ENCODE results near the gene DDX11. TPM values are rescaled to one million over a fixed set of nuclear protein-coding genes. Genes with fewer than 3 reads are reported as not detected.
"Not testable (repeated sequence)": the region's sequence is repeated elsewhere in the genome, so short reads cannot be mapped to it uniquely, and the experiment has no call there.

Gene DDX11
- total and polyA plus RNA-seq, 3 experiments from 2014 or later = 17.2 to 122 (median 119) TPM

DNA sequence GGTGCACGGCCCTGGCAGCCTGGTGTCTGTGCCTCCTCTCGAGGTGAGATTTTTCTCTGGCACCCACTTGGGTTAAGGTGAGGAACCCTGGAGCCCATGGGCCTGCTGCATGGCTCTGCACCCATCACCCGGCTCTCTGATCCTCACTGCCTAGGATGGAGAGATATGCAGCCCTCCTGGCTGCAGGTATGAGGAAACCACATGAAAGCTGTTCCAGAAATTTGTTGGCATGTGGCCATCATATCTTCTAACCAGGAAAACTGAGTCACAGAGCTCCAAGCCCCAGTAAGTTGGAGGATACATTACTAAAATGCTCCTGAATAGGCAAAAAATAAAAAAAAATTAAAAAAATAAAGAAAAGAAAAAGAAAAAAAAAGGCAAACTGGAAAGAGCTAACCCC lies 39.3 kb upstream of the DDX11 start:
- DNase-seq = no peak
- H3K4me3 ChIP-seq (ENCODE audit: low read length) = no peak overlapping the region
- Mint-ChIP-seq H3K4me1 (no peaks in the 10 kb centered on the region), H3K4me3 (no peak overlapping the region), H3K27me3 (peaks cover 20 to 30% of the 10 kb centered on the region in 2 donors), H3K36me3 (no peaks in the 10 kb centered on the region), H3K9me3 (no peaks in the 10 kb centered on the region), H3K27ac (no peak overlapping the region)
- no peaks in the 10 kb centered on the region for H3K9me3 ChIP-seq (ENCODE audit: low read length)
- no peak overlapping the region for H3K27ac ChIP-seq (ENCODE audit: low read depth, low read length)
- ChIA-PET CTCF (no interaction called here), POLR2A (no interaction called here)
- H3K36me3 ChIP-seq (ENCODE audit: insufficient read depth, low read length) = no peaks in the 10 kb centered on the region
- no peaks in the 10 kb centered on the region for H3K4me1 ChIP-seq (ENCODE audit: insufficient read depth, low read length)
- H3K27me3 ChIP-seq (ENCODE audit: insufficient read depth, low read length, poor library complexity, severe bottlenecking) = no peaks in the 10 kb centered on the region

DNA sequence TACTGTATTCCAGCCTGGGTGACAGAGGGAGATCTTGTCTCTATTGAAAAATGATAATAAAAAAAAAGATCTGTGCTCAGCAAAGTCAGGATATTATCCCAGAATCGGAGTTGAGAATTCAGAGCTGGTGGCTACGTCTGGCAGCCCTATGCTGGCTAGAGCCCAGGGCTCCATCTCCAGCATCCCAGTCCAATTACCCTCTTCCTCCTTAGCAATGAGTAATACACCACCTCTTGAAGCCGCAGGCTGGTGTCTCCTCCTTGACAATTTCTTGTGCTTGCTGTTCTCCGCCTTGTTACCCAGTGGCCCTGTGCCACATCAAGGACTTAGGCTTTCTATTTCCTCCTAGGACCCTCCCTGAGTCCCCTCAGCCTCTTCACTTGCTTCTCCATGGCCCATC lies 38.4 kb upstream of the DDX11 start:
- H3K9me3 ChIP-seq (ENCODE audit: low read length) = no peaks in the 10 kb centered on the region
- no peaks in the 10 kb centered on the region for H3K36me3 ChIP-seq (ENCODE audit: insufficient read depth, low read length)
- ChIA-PET POLR2A (no interaction called here), CTCF (no interaction called here)
- Mint-ChIP-seq H3K9me3 (no peaks in the 10 kb centered on the region), H3K4me1 (no peaks in the 10 kb centered on the region), H3K36me3 (no peaks in the 10 kb centered on the region), H3K27me3 (peaks cover 20 to 30% of the 10 kb centered on the region in 2 donors), H3K27ac (no peak overlapping the region), H3K4me3 (no peak overlapping the region)
- H3K4me1 ChIP-seq (ENCODE audit: insufficient read depth, low read length) = no peaks in the 10 kb centered on the region
- no peaks in the 10 kb centered on the region for H3K27me3 ChIP-seq (ENCODE audit: insufficient read depth, low read length, poor library complexity, severe bottlenecking)
- DNase-seq = no peak
- H3K27ac ChIP-seq (ENCODE audit: low read depth, low read length) = no peak overlapping the region
- H3K4me3 ChIP-seq (ENCODE audit: low read length) = no peak overlapping the region

DNA sequence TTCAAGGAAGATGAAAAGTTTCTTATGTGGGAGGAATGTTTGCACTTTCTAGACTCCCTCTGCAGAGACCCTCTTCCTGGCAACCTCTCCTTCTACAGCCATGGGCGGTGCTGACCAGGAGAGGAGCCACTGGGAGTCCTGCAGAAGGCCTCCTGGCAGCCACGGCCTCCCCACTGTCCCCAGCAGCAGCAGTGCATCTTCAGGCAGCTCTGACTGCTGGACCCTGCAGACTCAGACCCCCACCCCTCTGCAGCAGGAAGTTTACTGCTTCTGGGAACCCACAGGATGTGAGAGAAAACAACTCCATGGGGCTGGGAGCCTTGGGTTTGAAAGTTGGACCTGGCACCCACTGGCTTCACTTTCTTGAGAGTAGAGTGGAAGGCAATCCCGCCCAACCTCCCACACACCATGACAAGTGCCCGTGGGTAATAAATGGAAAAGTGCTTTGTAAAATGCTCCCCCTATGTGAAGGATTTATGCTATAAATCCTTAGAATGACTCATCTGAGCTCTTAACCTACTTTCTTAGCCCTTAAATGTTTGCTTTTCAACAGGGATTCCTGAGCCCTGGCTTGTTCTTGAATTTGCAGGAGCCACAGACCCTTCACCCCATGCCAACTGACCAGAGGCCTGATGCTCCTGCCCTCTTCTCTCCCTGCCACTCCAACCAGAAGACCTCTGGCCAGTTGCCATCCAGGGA lies 37.5 kb upstream of the DDX11 start:
- no peaks in the 10 kb centered on the region for H3K9me3 ChIP-seq (ENCODE audit: low read length)
- Mint-ChIP-seq H3K36me3 (no peaks in the 10 kb centered on the region), H3K27ac (no peak overlapping the region), H3K9me3 (no peaks in the 10 kb centered on the region), H3K4me3 (no peak overlapping the region), H3K27me3 (peaks cover 20 to 30% of the 10 kb centered on the region in 2 donors), H3K4me1 (no peaks in the 10 kb centered on the region)
- H3K27me3 ChIP-seq (ENCODE audit: insufficient read depth, low read length, poor library complexity, severe bottlenecking) = no peaks in the 10 kb centered on the region
- no peaks in the 10 kb centered on the region for H3K4me1 ChIP-seq (ENCODE audit: insufficient read depth, low read length)
- POLR2A ChIA-PET = no interaction called here
- no peak for DNase-seq
- CTCF ChIA-PET = no interaction called here
- H3K27ac ChIP-seq (ENCODE audit: low read depth, low read length) = no peak overlapping the region
- H3K4me3 ChIP-seq (ENCODE audit: low read length) = no peak overlapping the region
- no peaks in the 10 kb centered on the region for H3K36me3 ChIP-seq (ENCODE audit: insufficient read depth, low read length)

DNA sequence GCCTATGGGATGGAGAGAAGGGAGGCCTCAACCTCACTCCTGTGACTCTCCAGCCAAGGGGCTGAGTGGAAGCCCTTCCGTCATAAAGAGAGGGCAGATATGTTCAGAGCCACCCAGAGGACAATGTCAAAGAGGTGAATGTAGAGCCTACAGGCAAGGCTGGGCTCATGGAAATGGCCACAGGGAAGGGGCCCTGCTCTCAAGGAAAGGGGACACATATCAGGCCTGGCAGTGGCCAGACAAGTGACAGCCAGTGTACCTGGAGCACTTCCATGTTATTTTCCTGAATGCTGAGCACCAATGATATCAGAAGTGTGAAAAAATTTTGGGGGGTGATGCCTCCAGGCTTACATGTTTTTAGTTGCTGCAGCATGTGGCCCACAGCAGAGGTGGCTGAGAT lies 36.6 kb upstream of the DDX11 start:
- no peaks in the 10 kb centered on the region for H3K27me3 ChIP-seq (ENCODE audit: insufficient read depth, low read length, poor library complexity, severe bottlenecking)
- no peaks in the 10 kb centered on the region for H3K36me3 ChIP-seq (ENCODE audit: insufficient read depth, low read length)
- ChIA-PET CTCF (no interaction called here), POLR2A (no interaction called here)
- H3K4me1 Mint-ChIP-seq = no peaks in the 10 kb centered on the region
- H3K4me3 Mint-ChIP-seq = no peak overlapping the region
- H3K4me1 ChIP-seq (ENCODE audit: insufficient read depth, low read length) = no peaks in the 10 kb centered on the region
- H3K4me3 ChIP-seq (ENCODE audit: low read length) = no peak overlapping the region
- no peak for DNase-seq
- no peak overlapping the region for H3K27ac Mint-ChIP-seq
- no peak overlapping the region for H3K27ac ChIP-seq (ENCODE audit: low read depth, low read length)
- no peaks in the 10 kb centered on the region for H3K9me3 Mint-ChIP-seq
- H3K9me3 ChIP-seq (ENCODE audit: low read length) = no peaks in the 10 kb centered on the region
- H3K27me3 Mint-ChIP-seq = peaks cover 20 to 30% of the 10 kb centered on the region in 2 donors
- no peaks in the 10 kb centered on the region for H3K36me3 Mint-ChIP-seq

DNA sequence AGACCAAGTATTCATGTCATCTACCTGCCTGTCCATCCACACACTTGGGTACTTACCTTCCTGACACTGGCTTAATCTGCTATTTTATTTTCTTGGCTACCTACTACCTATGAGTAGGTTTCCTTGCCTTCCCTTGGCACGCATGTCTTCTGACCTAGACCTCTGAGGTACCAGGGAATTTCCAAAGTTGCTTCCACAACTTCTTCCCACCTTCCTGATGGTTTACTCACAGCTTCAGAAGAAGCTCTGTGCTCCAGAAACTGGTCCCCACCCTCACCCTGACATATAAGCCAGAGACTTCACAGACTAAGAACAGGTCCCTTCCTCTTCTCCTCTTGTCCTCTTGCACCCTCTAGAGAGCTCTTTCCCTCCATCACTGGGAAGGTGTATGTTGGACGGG lies 35.7 kb upstream of the DDX11 start:
- Mint-ChIP-seq H3K4me3 (no peak overlapping the region), H3K27me3 (peaks cover 13 to 25% of the 10 kb centered on the region in 2 donors), H3K36me3 (no peaks in the 10 kb centered on the region), H3K27ac (no peak overlapping the region), H3K9me3 (no peaks in the 10 kb centered on the region), H3K4me1 (no peaks in the 10 kb centered on the region)
- Histone ChIP-seq H3K4me1 (ENCODE audit: insufficient read depth, low read length) (no peaks in the 10 kb centered on the region), H3K27me3 (ENCODE audit: insufficient read depth, low read length, poor library complexity, severe bottlenecking) (no peaks in the 10 kb centered on the region), H3K4me3 (ENCODE audit: low read length) (no peak overlapping the region), H3K36me3 (ENCODE audit: insufficient read depth, low read length) (no peaks in the 10 kb centered on the region), H3K9me3 (ENCODE audit: low read length) (no peaks in the 10 kb centered on the region), H3K27ac (ENCODE audit: low read depth, low read length) (no peak overlapping the region)
- DNase-seq = no peak
- ChIA-PET POLR2A (interaction anchor here (0.5 kb wide), 1 partner anchor 366 kb away, joined by 7 read pairs; no protein-coding TSS in a partner anchor), CTCF (no interaction called here)

DNA sequence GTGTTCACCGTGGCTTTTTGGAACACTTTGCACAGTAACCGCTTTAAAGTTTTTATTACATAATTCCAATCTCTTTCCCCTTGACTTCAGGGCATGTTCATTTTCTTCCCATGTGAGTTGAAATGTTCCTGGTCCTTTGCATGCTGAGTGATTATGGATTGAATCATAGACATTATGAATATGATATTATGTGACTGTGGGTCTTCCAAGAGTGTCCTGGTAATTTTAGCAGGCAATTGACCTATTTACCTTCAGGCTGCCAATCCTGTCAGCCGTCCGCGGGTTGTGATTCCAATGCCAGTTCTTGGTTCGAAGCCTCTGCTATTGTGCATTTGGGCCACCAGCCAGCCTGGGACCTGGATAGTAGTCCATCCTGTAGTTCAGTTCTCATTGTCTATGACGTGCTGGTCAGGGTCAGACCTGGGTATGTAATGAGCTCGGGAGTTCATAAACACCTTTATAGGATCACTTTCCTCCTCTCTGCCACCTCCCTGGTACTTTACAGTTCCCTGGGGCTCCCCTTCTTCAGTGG lies 32.6 kb upstream of the DDX11 start:
- Mint-ChIP-seq H3K4me3 (no peak overlapping the region), H3K27ac (no peak overlapping the region), H3K4me1 (no peaks in the 10 kb centered on the region), H3K9me3 (no peaks in the 10 kb centered on the region), H3K27me3 (peaks cover 7 to 18% of the 10 kb centered on the region in 2 donors), H3K36me3 (no peaks in the 10 kb centered on the region)
- Histone ChIP-seq H3K9me3 (ENCODE audit: low read length) (no peaks in the 10 kb centered on the region), H3K27ac (ENCODE audit: low read depth, low read length) (no peak overlapping the region), H3K27me3 (ENCODE audit: insufficient read depth, low read length, poor library complexity, severe bottlenecking) (no peaks in the 10 kb centered on the region), H3K4me3 (ENCODE audit: low read length) (no peak overlapping the region), H3K36me3 (ENCODE audit: insufficient read depth, low read length) (no peaks in the 10 kb centered on the region), H3K4me1 (ENCODE audit: insufficient read depth, low read length) (no peaks in the 10 kb centered on the region)
- ChIA-PET CTCF (no interaction called here), POLR2A (no interaction called here)
- DNase-seq = no peak

DNA sequence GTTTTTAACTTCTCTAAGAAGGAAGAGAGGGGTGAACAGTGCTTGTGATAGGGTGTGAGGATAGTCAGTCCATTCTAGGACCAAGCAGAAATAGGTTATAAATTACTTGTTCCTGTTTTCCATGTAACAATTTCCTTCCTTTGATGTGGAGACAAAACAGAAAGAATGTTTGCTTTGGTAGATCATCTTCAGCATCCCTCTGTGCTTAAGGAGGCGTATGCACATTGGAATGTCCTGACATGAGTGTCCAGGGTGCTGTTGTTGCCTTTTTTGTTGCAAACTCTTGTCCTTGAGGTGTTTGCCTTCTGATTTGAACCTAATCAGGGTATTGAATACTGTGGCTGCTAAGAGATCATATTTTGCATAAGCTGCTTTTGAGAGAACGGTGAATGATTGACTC lies 23.5 kb upstream of the DDX11 start:
- DNase-seq; H3K9me3 Mint-ChIP-seq; H3K27me3 ChIP-seq (ENCODE audit: insufficient read depth, low read length, poor library complexity, severe bottlenecking); CTCF ChIA-PET; H3K4me3 Mint-ChIP-seq; H3K27ac ChIP-seq (ENCODE audit: low read depth, low read length); H3K36me3 Mint-ChIP-seq; H3K4me1 ChIP-seq (ENCODE audit: insufficient read depth, low read length); H3K4me3 ChIP-seq (ENCODE audit: low read length); POLR2A ChIA-PET; H3K27me3 Mint-ChIP-seq; H3K36me3 ChIP-seq (ENCODE audit: insufficient read depth, low read length); H3K9me3 ChIP-seq (ENCODE audit: low read length); H3K4me1 Mint-ChIP-seq; H3K27ac Mint-ChIP-seq: not testable (repeated sequence)

DNA sequence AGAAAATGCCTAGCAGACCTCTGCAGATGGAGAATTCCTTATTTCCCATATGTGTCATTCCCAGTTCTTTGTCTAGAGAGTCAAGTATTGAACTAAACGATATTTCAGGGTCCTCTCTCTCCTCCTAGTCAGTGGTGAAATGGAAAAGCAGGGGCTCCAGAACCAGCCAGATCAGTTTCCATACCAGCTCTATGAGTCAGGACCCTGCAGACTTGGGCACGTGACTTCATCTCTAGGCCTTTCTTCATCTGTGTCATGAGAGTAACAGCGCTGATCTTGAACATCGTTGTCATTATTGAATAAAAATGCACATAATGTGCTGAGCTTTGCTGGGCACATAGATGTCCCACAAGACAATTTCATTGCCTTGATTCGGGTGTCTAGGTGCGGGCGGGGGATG lies 23.1 kb upstream of the DDX11 start:
- H3K9me3 ChIP-seq (ENCODE audit: low read length); H3K27me3 ChIP-seq (ENCODE audit: insufficient read depth, low read length, poor library complexity, severe bottlenecking); CTCF ChIA-PET; H3K4me3 ChIP-seq (ENCODE audit: low read length); H3K27ac Mint-ChIP-seq; H3K36me3 ChIP-seq (ENCODE audit: insufficient read depth, low read length); DNase-seq; H3K4me1 Mint-ChIP-seq; H3K36me3 Mint-ChIP-seq; H3K9me3 Mint-ChIP-seq; H3K4me3 Mint-ChIP-seq; H3K4me1 ChIP-seq (ENCODE audit: insufficient read depth, low read length); H3K27ac ChIP-seq (ENCODE audit: low read depth, low read length); H3K27me3 Mint-ChIP-seq; POLR2A ChIA-PET: not testable (repeated sequence)

DNA sequence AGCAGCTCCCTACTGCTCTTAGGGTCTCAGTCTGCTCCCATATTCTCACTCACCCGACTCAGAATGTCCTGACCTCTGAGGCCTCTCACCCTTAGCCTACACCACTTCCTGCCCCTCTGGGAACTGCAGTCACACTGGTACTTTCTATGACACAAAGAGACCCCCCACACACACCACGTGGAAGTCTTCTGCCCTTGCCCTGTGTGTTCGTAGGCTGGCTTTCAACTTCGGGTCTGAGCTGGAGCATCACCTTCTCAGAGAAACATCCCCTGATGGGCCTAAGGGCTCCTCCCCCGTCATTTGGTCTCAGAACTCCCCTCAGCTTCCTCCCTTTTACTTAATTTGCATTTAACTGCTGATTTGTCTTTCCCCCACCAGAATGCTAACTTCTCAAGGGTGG lies 22.0 kb upstream of the DDX11 start:
- H3K27ac Mint-ChIP-seq = peak overlapping the region in 1 of 8 donors; percentile 77
- POLR2A ChIA-PET; H3K27me3 Mint-ChIP-seq; H3K4me3 ChIP-seq (ENCODE audit: low read length); H3K4me3 Mint-ChIP-seq; H3K36me3 Mint-ChIP-seq; H3K9me3 Mint-ChIP-seq; H3K4me1 Mint-ChIP-seq; H3K4me1 ChIP-seq (ENCODE audit: insufficient read depth, low read length); CTCF ChIA-PET; DNase-seq; H3K27ac ChIP-seq (ENCODE audit: low read depth, low read length); H3K27me3 ChIP-seq (ENCODE audit: insufficient read depth, low read length, poor library complexity, severe bottlenecking); H3K9me3 ChIP-seq (ENCODE audit: low read length); H3K36me3 ChIP-seq (ENCODE audit: insufficient read depth, low read length): not testable (repeated sequence)

All from CD8-positive, alpha-beta memory T cell (primary cell).